ENCODE results near the gene MGAT1.
A peak's percentile ranks its signal among the peaks of the same experiment; 100 is the strongest.

The MGAT1 gene

DNA sequence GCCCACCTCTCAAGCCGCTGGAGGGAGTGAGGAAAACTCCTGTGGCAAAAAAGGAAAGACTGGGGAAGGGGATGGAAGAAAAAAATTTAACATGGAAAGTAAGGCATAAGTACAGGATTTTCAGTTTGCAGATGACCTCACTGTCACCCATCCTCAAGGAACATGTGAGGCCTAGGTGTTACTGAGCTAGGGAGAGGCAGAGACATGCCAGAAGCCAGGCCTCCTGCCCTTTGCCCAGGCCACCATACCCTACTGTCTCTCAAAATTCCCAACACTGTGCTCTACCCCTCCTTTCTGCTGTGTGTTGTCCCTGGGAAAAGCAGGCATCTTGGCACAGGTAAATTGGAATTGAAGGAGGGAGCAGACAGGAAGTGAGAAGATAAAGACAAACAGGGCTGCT, 4.4 kb upstream of the MGAT1 start:
- no peaks in the 10 kb centered on the region for H3K9me2 ChIP-seq (ENCODE audit: low read depth, low read length)
- TF ChIP-seq, protein P1, sequence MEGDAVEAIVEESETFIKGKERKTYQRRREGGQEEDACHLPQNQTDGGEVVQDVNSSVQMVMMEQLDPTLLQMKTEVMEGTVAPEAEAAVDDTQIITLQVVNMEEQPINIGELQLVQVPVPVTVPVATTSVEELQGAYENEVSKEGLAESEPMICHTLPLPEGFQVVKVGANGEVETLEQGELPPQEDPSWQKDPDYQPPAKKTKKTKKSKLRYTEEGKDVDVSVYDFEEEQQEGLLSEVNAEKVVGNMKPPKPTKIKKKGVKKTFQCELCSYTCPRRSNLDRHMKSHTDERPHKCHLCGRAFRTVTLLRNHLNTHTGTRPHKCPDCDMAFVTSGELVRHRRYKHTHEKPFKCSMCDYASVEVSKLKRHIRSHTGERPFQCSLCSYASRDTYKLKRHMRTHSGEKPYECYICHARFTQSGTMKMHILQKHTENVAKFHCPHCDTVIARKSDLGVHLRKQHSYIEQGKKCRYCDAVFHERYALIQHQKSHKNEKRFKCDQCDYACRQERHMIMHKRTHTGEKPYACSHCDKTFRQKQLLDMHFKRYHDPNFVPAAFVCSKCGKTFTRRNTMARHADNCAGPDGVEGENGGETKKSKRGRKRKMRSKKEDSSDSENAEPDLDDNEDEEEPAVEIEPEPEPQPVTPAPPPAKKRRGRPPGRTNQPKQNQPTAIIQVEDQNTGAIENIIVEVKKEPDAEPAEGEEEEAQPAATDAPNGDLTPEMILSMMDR (IDR thresholded peaks at IDR 0.05; ENCODE audit: low read length) = no peak
- no peak for TF ChIP-seq EZH2 (IDR thresholded peaks at IDR 0.05; ENCODE audit: borderline replicate concordance, low read length)
- H3K27me3 ChIP-seq (ENCODE audit: insufficient read depth, low read length) = no peaks in the 10 kb centered on the region
- peaks cover 18% of the 10 kb centered on the region for H3K79me2 ChIP-seq (ENCODE audit: insufficient read depth, low read length)
- no peaks in the 10 kb centered on the region for H3F3A ChIP-seq (ENCODE audit: insufficient read depth, low read length)
- peak overlapping the region; percentile 70 for H3K4me3 ChIP-seq (ENCODE audit: low read depth, low read length, poor library complexity, severe bottlenecking)
- H3K36me3 ChIP-seq (ENCODE audit: insufficient read depth, low read length) = no peaks in the 10 kb centered on the region
- H3K9me3 ChIP-seq (ENCODE audit: low read length) = no peaks in the 10 kb centered on the region
- H2AFZ ChIP-seq (ENCODE audit: low read length) = no peak overlapping the region
- peak overlapping the region; percentile 97 for H3K4me2 ChIP-seq (ENCODE audit: low read length)
- H3K9ac ChIP-seq (ENCODE audit: low read length) = peak overlapping the region; percentile 81
- H3K27ac ChIP-seq (ENCODE audit: low read depth, low read length, poor library complexity, severe bottlenecking) = peak overlapping the region; percentile 97
- H4K20me1 ChIP-seq (ENCODE audit: insufficient read depth, low read length) = no peaks in the 10 kb centered on the region
- peaks cover 78% of the 10 kb centered on the region for H3K4me1 ChIP-seq (ENCODE audit: insufficient read depth, low read length, severe bottlenecking)

DNA sequence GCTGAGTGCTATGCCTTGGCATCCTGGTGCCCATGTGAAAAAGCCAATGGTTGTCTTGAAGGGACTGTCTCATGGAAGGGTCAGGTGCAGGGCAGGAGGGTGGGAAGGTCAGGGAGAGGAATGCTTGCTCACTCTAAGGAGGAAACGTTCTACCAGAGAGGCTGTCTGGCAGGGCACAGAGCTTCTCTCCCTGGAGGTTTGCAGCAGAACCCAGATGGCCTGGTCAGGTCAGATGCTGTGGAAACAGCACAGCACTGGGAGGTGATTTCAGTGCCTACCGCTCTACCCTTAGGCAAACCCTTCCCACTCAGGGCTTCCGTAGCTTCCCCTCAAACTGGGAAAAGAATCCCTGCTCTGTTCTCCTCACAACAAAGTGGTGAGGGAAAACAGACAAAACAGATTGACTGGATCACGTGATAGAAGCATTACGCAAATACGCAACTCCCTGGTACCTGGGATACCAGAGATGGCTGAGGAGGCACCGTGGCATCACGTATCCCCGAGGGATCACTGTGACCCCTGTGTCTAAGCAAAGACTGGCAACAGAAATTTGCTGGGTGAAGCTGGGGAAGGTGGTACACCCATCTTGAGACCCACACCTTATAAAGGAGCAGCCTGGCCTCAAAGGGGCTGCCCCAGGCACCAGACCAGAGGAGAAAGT, 3.9 kb upstream of the MGAT1 start:
- H3K4me3 ChIP-seq (ENCODE audit: low read depth, low read length, poor library complexity, severe bottlenecking) = peak overlapping the region; percentile 70
- no peak overlapping the region for H2AFZ ChIP-seq (ENCODE audit: low read length)
- H3K27ac ChIP-seq (ENCODE audit: low read depth, low read length, poor library complexity, severe bottlenecking) = peak overlapping the region; percentile 97
- no peaks in the 10 kb centered on the region for H3K27me3 ChIP-seq (ENCODE audit: insufficient read depth, low read length)
- no peaks in the 10 kb centered on the region for H3K9me2 ChIP-seq (ENCODE audit: low read depth, low read length)
- H3K4me1 ChIP-seq (ENCODE audit: insufficient read depth, low read length, severe bottlenecking) = peaks cover 78% of the 10 kb centered on the region
- H3K9ac ChIP-seq (ENCODE audit: low read length) = peak overlapping the region; percentile 81
- H3K9me3 ChIP-seq (ENCODE audit: low read length) = no peaks in the 10 kb centered on the region
- TF ChIP-seq, protein P1 (IDR thresholded peaks at IDR 0.05; ENCODE audit: low read length) = no peak
- TF ChIP-seq EZH2 (IDR thresholded peaks at IDR 0.05; ENCODE audit: borderline replicate concordance, low read length) = no peak
- H3K79me2 ChIP-seq (ENCODE audit: insufficient read depth, low read length) = peaks cover 24% of the 10 kb centered on the region
- H4K20me1 ChIP-seq (ENCODE audit: insufficient read depth, low read length) = no peaks in the 10 kb centered on the region
- H3K4me2 ChIP-seq (ENCODE audit: low read length) = peak overlapping the region; percentile 97
- peaks cover 5% of the 10 kb centered on the region; the same call in 1 of the 2 replicates for H3K36me3 ChIP-seq (ENCODE audit: insufficient read depth, low read length)
- no peaks in the 10 kb centered on the region for H3F3A ChIP-seq (ENCODE audit: insufficient read depth, low read length)

DNA sequence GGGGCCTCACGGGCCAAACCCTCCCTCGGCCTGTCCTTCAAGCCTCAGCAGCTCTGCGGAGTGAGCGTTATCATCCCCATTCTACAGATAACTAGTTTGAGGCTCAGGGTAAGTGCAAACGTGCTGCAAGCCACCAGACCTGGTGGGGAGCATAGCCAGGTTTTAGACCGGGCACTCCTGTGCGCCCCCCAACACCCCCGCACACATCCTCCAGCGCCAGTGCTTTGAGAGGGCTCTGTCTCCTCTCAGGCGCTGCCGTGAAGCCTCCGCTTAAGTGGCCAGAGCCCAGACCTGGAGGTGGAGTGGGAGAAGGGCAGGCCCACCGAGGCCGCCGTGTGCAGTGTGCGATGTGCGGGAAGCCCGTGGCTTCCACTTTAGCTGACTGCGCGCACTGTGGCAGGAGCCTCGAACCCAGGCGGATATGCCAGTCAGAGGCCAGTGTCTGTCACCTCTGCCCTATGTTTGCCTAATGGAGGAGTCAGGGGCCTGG, 1.6 kb upstream of the MGAT1 start:
- Histone ChIP-seq H3K36me3 (ENCODE audit: insufficient read depth, low read length) (peaks cover 20% of the 10 kb centered on the region; the same call in 1 of the 2 replicates), H3K9ac (ENCODE audit: low read length) (peak overlapping the region; percentile 76), H3K4me3 (ENCODE audit: low read depth, low read length, poor library complexity, severe bottlenecking) (peak overlapping the region; percentile 86), H3K27me3 (ENCODE audit: insufficient read depth, low read length) (no peaks in the 10 kb centered on the region), H2AFZ (ENCODE audit: low read length) (no peak overlapping the region), H3F3A (ENCODE audit: insufficient read depth, low read length) (no peaks in the 10 kb centered on the region), H3K27ac (ENCODE audit: low read depth, low read length, poor library complexity, severe bottlenecking) (peak overlapping the region; percentile 97), H4K20me1 (ENCODE audit: insufficient read depth, low read length) (no peaks in the 10 kb centered on the region), H3K79me2 (ENCODE audit: insufficient read depth, low read length) (peaks cover 44% of the 10 kb centered on the region), H3K4me1 (ENCODE audit: insufficient read depth, low read length, severe bottlenecking) (peaks cover 88% of the 10 kb centered on the region), H3K9me2 (ENCODE audit: low read depth, low read length) (no peaks in the 10 kb centered on the region), H3K9me3 (ENCODE audit: low read length) (no peaks in the 10 kb centered on the region), H3K4me2 (ENCODE audit: low read length) (peak overlapping the region; percentile 85)
- TF ChIP-seq, protein P1 (IDR thresholded peaks at IDR 0.05; ENCODE audit: low read length) = no peak
- no peak for TF ChIP-seq EZH2 (IDR thresholded peaks at IDR 0.05; ENCODE audit: borderline replicate concordance, low read length)

Data from OCI-LY1 (cell line).